ENCODE data around the gene MICA.
"Not testable (repeated sequence)": the region's sequence is repeated elsewhere in the genome, so short reads cannot be mapped to it uniquely, and the experiment has no call there.

Gene MICA

DNA sequence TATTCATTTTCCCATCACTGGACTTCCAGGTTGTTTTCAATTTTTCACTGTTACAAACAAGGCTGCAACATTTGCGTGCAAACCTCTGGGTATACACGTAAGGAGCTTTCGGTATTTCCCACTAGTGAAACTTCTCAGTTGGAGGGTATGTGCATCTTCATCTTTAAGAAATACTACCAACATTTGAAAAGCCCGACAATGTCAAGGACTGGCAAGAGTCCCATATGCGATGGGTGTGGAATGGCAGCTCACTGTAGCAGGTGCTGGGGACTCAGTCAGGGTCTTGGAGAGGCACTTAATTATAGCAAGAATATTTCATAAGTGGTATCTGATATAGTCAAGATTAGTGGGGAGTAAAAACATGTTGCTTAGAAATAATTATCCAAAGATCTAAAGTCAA, 37.5 kb upstream of the MICA start:
- H3K4me3 ChIP-seq (ENCODE audit: low read length) = no peak overlapping the region
- H3K79me2 ChIP-seq (ENCODE audit: low read length) = no peaks in the 10 kb centered on the region
- no peaks in the 10 kb centered on the region for H3F3A ChIP-seq (ENCODE audit: insufficient read depth, low read length)
- H3K4me2 ChIP-seq (ENCODE audit: low read depth, low read length) = no peak overlapping the region
- H2AFZ ChIP-seq (ENCODE audit: low read length) = no peak overlapping the region
- no peaks in the 10 kb centered on the region for H3K9me2 ChIP-seq (replicated peaks; ENCODE audit: insufficient read depth, low read length)
- H3K9me3 ChIP-seq (replicated peaks; ENCODE audit: insufficient read depth, low read length) = no peaks in the 10 kb centered on the region
- TF ChIP-seq EZH2 (optimal IDR thresholded peaks at IDR 0.05; ENCODE audit: low read depth, low read length) (no peak), EZH2phosphoT487 (IDR thresholded peaks at IDR 0.05; ENCODE audit: low read length) (no peak), CTCF (IDR thresholded peaks at IDR 0.05; ENCODE audit: low read length) (no peak)
- H3K9ac ChIP-seq (ENCODE audit: low read length) = no peak overlapping the region
- H3K27me3 ChIP-seq (replicated peaks; ENCODE audit: insufficient read depth, low read length) = no peaks in the 10 kb centered on the region
- no peaks in the 10 kb centered on the region for H3K36me3 ChIP-seq (replicated peaks; ENCODE audit: insufficient read depth, low read length)
- H3K4me1 ChIP-seq (ENCODE audit: low read length) = no peaks in the 10 kb centered on the region
- no peaks in the 10 kb centered on the region for H4K20me1 ChIP-seq (ENCODE audit: insufficient read depth, low read length)
- H3K27ac ChIP-seq (ENCODE audit: low read length) = no peak overlapping the region
- no peak for DNase-seq

DNA sequence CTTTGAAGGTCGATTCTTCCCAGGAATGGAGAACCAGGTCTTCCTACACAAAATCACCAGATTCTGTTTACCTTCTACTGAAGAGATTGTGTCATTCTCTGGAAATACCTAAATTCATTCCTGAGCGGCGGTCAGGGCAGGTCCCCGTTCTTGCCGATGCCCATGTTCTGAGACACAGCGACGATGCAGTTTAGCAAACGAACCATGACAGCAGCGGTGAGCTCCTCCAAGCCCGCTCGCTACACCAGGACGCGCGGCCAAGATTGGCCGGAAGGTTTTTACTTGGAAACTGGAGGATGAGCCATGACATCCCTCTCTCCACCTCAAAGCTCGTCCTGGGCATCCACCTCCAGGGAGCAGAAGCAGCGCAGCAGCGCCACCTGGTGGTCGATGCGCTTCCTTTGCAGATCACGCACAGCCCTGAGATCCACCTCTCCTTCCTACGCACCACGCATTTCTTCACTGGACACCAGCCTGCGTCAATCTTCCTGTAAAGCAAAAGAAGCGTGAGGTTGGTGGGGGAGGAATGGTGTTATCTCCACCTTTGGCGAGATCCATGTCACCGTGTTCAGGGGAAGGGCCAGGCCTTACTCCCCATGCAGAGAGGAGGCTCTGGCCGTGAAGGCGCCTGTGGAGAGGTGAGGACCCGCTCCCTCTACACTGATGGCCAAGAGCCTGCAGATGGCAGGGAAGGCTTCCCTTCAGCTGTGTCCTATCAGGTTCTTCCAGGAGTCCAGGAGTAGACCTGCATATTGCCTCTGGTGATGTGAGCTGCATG, 36.5 kb upstream of the MICA start:
- H3K36me3 ChIP-seq (replicated peaks; ENCODE audit: insufficient read depth, low read length) = no peaks in the 10 kb centered on the region
- H3K4me1 ChIP-seq (ENCODE audit: low read length) = peaks cover 1% of the 10 kb centered on the region; the same call in 1 of the 2 replicates
- H3K9me3 ChIP-seq (replicated peaks; ENCODE audit: insufficient read depth, low read length) = no peaks in the 10 kb centered on the region
- H3K27ac ChIP-seq (ENCODE audit: low read length) = no peak overlapping the region
- DNase-seq = peak; percentile 72
- peak overlapping the region; percentile 68 for H2AFZ ChIP-seq (ENCODE audit: low read length)
- TF ChIP-seq EZH2phosphoT487 (IDR thresholded peaks at IDR 0.05; ENCODE audit: low read length) (no peak), CTCF (IDR thresholded peaks at IDR 0.05; ENCODE audit: low read length) (peak; percentile 93), EZH2 (optimal IDR thresholded peaks at IDR 0.05; ENCODE audit: low read depth, low read length) (no peak)
- H3K4me3 ChIP-seq (ENCODE audit: low read length) = peak overlapping the region; percentile 50
- peak overlapping the region; percentile 79 for H3K4me2 ChIP-seq (ENCODE audit: low read depth, low read length)
- no peaks in the 10 kb centered on the region for H3K9me2 ChIP-seq (replicated peaks; ENCODE audit: insufficient read depth, low read length)
- H3K9ac ChIP-seq (ENCODE audit: low read length) = no peak overlapping the region
- H3F3A ChIP-seq (ENCODE audit: insufficient read depth, low read length) = 0 out of 2 replicates have a peak, but pooled peaks cover 1% of the 10 kb centered on the region
- no peaks in the 10 kb centered on the region for H4K20me1 ChIP-seq (ENCODE audit: insufficient read depth, low read length)
- H3K79me2 ChIP-seq (ENCODE audit: low read length) = no peaks in the 10 kb centered on the region
- H3K27me3 ChIP-seq (replicated peaks; ENCODE audit: insufficient read depth, low read length) = 0 out of 2 replicates have a peak, but pooled peaks cover under 1% of the 10 kb centered on the region

DNA sequence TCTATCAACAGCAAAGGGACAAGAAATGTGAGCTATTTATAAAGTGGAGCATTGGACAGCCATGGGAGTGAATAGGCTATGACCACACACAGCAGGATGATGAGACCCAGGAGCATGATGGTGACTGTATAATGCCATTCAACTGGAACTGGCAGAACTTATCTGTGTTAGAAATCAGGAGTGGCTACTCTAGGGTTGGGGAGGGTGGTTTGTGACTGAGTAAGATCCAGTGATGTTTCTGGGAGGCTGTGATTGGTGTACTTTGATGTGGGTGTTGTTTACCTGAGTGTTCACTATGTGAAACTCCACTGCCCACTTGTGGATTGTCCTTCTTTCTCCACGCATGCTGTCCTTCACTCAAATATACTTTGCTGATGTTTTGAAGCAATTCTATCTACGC, 34.9 kb upstream of the MICA start:
- Histone ChIP-seq H3K4me3 (ENCODE audit: low read length) (no peak overlapping the region), H3F3A (ENCODE audit: insufficient read depth, low read length) (0 out of 2 replicates have a peak, but pooled peaks cover 4% of the 10 kb centered on the region), H3K9ac (ENCODE audit: low read length) (no peak overlapping the region), H3K9me2 (replicated peaks; ENCODE audit: insufficient read depth, low read length) (no peaks in the 10 kb centered on the region), H3K4me1 (ENCODE audit: low read length) (peaks cover 5% of the 10 kb centered on the region; the same call in 1 of the 2 replicates), H3K27ac (ENCODE audit: low read length) (no peak overlapping the region), H2AFZ (ENCODE audit: low read length) (no peak overlapping the region), H3K79me2 (ENCODE audit: low read length) (no peaks in the 10 kb centered on the region), H3K36me3 (replicated peaks; ENCODE audit: insufficient read depth, low read length) (no peaks in the 10 kb centered on the region), H3K9me3 (replicated peaks; ENCODE audit: insufficient read depth, low read length) (no peaks in the 10 kb centered on the region), H3K27me3 (replicated peaks; ENCODE audit: insufficient read depth, low read length) (0 out of 2 replicates have a peak, but pooled peaks cover 4% of the 10 kb centered on the region), H4K20me1 (ENCODE audit: insufficient read depth, low read length) (no peaks in the 10 kb centered on the region), H3K4me2 (ENCODE audit: low read depth, low read length) (no peak overlapping the region)
- DNase-seq = no peak
- TF ChIP-seq EZH2phosphoT487 (IDR thresholded peaks at IDR 0.05; ENCODE audit: low read length) (no peak), EZH2 (optimal IDR thresholded peaks at IDR 0.05; ENCODE audit: low read depth, low read length) (no peak), CTCF (IDR thresholded peaks at IDR 0.05; ENCODE audit: low read length) (no peak)

- not testable (repeated sequence) for H3K4me3 ChIP-seq (ENCODE audit: low read length); H2AFZ ChIP-seq (ENCODE audit: low read length); H3K36me3 ChIP-seq (replicated peaks; ENCODE audit: insufficient read depth, low read length); H3K4me2 ChIP-seq (ENCODE audit: low read depth, low read length); H3K27me3 ChIP-seq (replicated peaks; ENCODE audit: insufficient read depth, low read length); H3K9me3 ChIP-seq (replicated peaks; ENCODE audit: insufficient read depth, low read length); H3F3A ChIP-seq (ENCODE audit: insufficient read depth, low read length); H3K9me2 ChIP-seq (replicated peaks; ENCODE audit: insufficient read depth, low read length); H3K27ac ChIP-seq (ENCODE audit: low read length); H3K79me2 ChIP-seq (ENCODE audit: low read length); DNase-seq; H3K4me1 ChIP-seq (ENCODE audit: low read length); H4K20me1 ChIP-seq (ENCODE audit: insufficient read depth, low read length); H3K9ac ChIP-seq (ENCODE audit: low read length)
Measured at GRCh38 chr6:31374118-31374517, 29.3 kb upstream of the MICA start.
